HEK293T (cell line): ENCODE data around the gene SGSM1.
"Not testable (repeated sequence)": the region's sequence is repeated elsewhere in the genome, so short reads cannot be mapped to it uniquely, and the experiment has no call there.

Source experiments
- ARNT ChIP-seq: fragments of 450-650 bp; IDR thresholded peaks from 2 replicates; pipeline ENCODE4 v1.6.1; 2017; ENCODE audit warnings: mild to moderate bottlenecking
- BHLHE40 ChIP-seq: fragments of 450-650 bp; IDR thresholded peaks from 2 replicates; pipeline ENCODE4 v1.6.1; 2016; ENCODE audit warnings: mild to moderate bottlenecking, moderate library complexity, borderline replicate concordance
- ELF4 ChIP-seq: fragments of 450-650 bp; IDR thresholded peaks from 2 replicates; pipeline ENCODE4 v1.6.1; 2017; ENCODE audit warnings: antibody characterized with exemption
- NFRKB ChIP-seq: fragments of 450-650 bp; IDR thresholded peaks from 2 replicates; pipeline ENCODE4 v1.6.1; 2016; ENCODE audit warnings: mild to moderate bottlenecking, moderate library complexity
- PKNOX1 ChIP-seq: fragments of 450-650 bp; IDR thresholded peaks from 2 replicates; pipeline ENCODE4 v1.6.1; 2016
- SP1 ChIP-seq: fragments of 450-650 bp; IDR thresholded peaks from 2 replicates; pipeline ENCODE4 v1.6.1; 2017
- SUZ12 ChIP-seq: fragments of 450-650 bp; IDR thresholded peaks from 2 replicates; pipeline ENCODE4 v1.6.1; 2016; ENCODE audit warnings: mild to moderate bottlenecking
- TARDBP ChIP-seq: fragments of 450-650 bp; IDR thresholded peaks from 2 replicates; pipeline ENCODE4 v1.6.1; 2016
- ZNF384 ChIP-seq: fragments of 450-650 bp; IDR thresholded peaks from 2 replicates; pipeline ENCODE4 v1.6.1; 2016

- not testable (repeated sequence) for TF ChIP-seq PKNOX1, NFRKB, ZNF384, TARDBP, SUZ12, SP1, BHLHE40, ARNT, ELF4
These were observed 101.1 kb downstream of the SGSM1 start for GRCh38 chr22:24907101-24907500.
